A673 (cell line): ENCODE data around the gene JARID2.

Source experiments
- EZH2 ChIP-seq: fragments of 200-600 bp; sonication (generic); IDR thresholded peaks from 2 replicates; pipeline ENCODE4 v1.6.1; 2017; ENCODE audit warnings: borderline replicate concordance, low read depth, mild to moderate bottlenecking, mixed read lengths, antibody characterized with exemption, low read length; ENCODE audit not compliant: poor library complexity, severe bottlenecking
- TF ChIP-seq, protein P1 (sequence below): fragments of 300-800, 200-600 bp; sonication (generic); conservative IDR thresholded peaks from 2 replicates; pipeline ENCODE4 v1.5.1; 2017; ENCODE audit warnings: low read depth, mild to moderate bottlenecking, antibody characterized with exemption, low read length, moderate library complexity, mixed read lengths

DNA sequence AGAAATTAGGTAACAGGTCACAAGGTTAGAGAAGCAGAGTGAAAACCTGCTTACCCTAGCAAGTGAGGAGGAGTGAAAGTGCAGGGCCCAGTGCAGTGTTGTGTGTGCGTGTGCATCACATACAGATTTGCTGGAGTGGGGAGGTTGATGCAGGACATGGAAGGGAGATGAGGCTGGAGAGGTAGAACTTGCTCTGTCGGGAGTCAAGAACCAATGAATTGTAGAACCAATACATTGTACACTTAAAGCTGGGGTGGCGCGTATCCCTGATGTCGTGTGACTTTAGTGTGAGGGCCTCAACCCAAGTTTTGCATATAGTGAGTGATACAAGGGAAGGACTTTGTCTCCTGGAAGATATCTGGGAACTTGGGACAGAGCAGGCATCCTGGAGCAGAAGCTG, 48.6 kb downstream of the JARID2 start:
- TF ChIP-seq, protein P1, sequence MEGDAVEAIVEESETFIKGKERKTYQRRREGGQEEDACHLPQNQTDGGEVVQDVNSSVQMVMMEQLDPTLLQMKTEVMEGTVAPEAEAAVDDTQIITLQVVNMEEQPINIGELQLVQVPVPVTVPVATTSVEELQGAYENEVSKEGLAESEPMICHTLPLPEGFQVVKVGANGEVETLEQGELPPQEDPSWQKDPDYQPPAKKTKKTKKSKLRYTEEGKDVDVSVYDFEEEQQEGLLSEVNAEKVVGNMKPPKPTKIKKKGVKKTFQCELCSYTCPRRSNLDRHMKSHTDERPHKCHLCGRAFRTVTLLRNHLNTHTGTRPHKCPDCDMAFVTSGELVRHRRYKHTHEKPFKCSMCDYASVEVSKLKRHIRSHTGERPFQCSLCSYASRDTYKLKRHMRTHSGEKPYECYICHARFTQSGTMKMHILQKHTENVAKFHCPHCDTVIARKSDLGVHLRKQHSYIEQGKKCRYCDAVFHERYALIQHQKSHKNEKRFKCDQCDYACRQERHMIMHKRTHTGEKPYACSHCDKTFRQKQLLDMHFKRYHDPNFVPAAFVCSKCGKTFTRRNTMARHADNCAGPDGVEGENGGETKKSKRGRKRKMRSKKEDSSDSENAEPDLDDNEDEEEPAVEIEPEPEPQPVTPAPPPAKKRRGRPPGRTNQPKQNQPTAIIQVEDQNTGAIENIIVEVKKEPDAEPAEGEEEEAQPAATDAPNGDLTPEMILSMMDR: no peak
- TF ChIP-seq EZH2: no peak
